Caco-2 (cell line): ENCODE results near the gene KRT80. TPM values are rescaled to one million over a fixed set of nuclear protein-coding genes. Genes with fewer than 3 reads are reported as not detected.

ENCODE experiments used
- BruUV-seq: library from RNA; stranded (reverse); fragments of 400-500 nt; replicated peaks from 2 replicates; lab custom pipeline; 2021; lab: Mats Ljungman, UMichigan
- CTCF ChIA-PET: fragments of 300-600 bp; sonication (Branson Sonifier 250); formaldehyde crosslinking; loops from one replicate; lab custom pipeline; 2022; ENCODE audit warnings: antibody characterized with exemption; lab: Charles Lee
- POLR2A ChIA-PET: fragments of 300-600 bp; sonication (Branson Sonifier 250); formaldehyde crosslinking; loops from one replicate; lab custom pipeline; 2022; ENCODE audit warnings: antibody characterized with exemption; lab: Charles Lee
- DNase-seq, 2 experiments: peaks; one replicate each; pipeline versions ENCODE4 v3.0.0 to v3.0.0-alpha.2; 2020 to 2022
- H3K27me3 ChIP-seq: replicated peaks from 2 replicates; pipeline ENCODE4 v1.6.0; 2011; ENCODE audit warnings: low read length; ENCODE audit not compliant: control insufficient read depth, insufficient read depth
- H3K36me3 ChIP-seq: 2 replicates; pipeline ENCODE4 v1.5.1; 2011; ENCODE audit warnings: low read length; ENCODE audit not compliant: control insufficient read depth, insufficient read depth
- H3K4me1 ChIP-seq: fragments of 250-450 bp; sonication (Bioruptor Pico); 2 replicates; pipeline ENCODE4 v1.5.1; 2020; ENCODE audit warnings: mild to moderate bottlenecking
- H3K4me3 ChIP-seq: 2 replicates; pipeline ENCODE4 v1.5.1; 2011; ENCODE audit warnings: low read depth, mild to moderate bottlenecking, control low read depth, low read length
- H3K9me3 ChIP-seq: fragments of 250-450 bp; sonication (Bioruptor Pico); 2 replicates; pipeline ENCODE4 v1.5.1; 2020; ENCODE audit warnings: mild to moderate bottlenecking, moderate library complexity
- H3K27ac Mint-ChIP-seq: one replicate; pipeline ENCODE4 v1.8.0; 2022; ENCODE audit warnings: mixed read lengths; ENCODE audit not compliant: unreplicated experiment
- H3K27me3 Mint-ChIP-seq: one replicate; pipeline ENCODE4 v1.8.0; 2022; ENCODE audit warnings: mixed read lengths; ENCODE audit not compliant: insufficient read depth, unreplicated experiment
- H3K36me3 Mint-ChIP-seq: one replicate; pipeline ENCODE4 v1.8.0; 2022; ENCODE audit warnings: mild to moderate bottlenecking, mixed read lengths; ENCODE audit not compliant: insufficient read depth, unreplicated experiment
- H3K4me1 Mint-ChIP-seq: one replicate; pipeline ENCODE4 v1.8.0; 2022; ENCODE audit warnings: low read depth, mixed read lengths; ENCODE audit not compliant: unreplicated experiment
- H3K4me3 Mint-ChIP-seq: one replicate; pipeline ENCODE4 v1.8.0; 2022; ENCODE audit warnings: mild to moderate bottlenecking, moderate library complexity, mixed read lengths; ENCODE audit not compliant: unreplicated experiment
- H3K9me3 Mint-ChIP-seq: one replicate; pipeline ENCODE4 v1.8.0; 2022; ENCODE audit warnings: mixed read lengths; ENCODE audit not compliant: unreplicated experiment
- intact Hi-C: fragments of 100-400 bp; cut with micrococcal nuclease; formaldehyde crosslinking; loops from one replicate; pipeline ENCODE4 v1.10.0; 2022; ENCODE audit not compliant: unreplicated experiment
- total RNA-seq: library from RNA; stranded (reverse); gene quantifications from 2 replicates; pipeline ENCODE4 v1.2.3, GENCODE V29; 2022
- TF ChIP-seq, protein P1 (sequence below), 2 experiments: fragments of 200-600 bp in 1 of 2; IDR thresholded peaks; 1 replicate in 1 of 2; 2 replicates in 1 of 2; pipeline versions ENCODE4 v1.5.1 to v1.8.0; 2011 to 2022; ENCODE audit warnings: antibody characterized with exemption in 1 of 2, control low read depth in 1 of 2, inconsistent platforms in 1 of 2, low read depth in 1 of 2, low read length in 1 of 2, mild to moderate bottlenecking in 1 of 2, moderate library complexity in 1 of 2; ENCODE audit not compliant: insufficient read depth in 1 of 2, severe bottlenecking in 1 of 2, unreplicated experiment in 1 of 2

Gene KRT80
- total RNA-seq, 1 experiment from 2014 or later = 0.29 TPM

DNA sequence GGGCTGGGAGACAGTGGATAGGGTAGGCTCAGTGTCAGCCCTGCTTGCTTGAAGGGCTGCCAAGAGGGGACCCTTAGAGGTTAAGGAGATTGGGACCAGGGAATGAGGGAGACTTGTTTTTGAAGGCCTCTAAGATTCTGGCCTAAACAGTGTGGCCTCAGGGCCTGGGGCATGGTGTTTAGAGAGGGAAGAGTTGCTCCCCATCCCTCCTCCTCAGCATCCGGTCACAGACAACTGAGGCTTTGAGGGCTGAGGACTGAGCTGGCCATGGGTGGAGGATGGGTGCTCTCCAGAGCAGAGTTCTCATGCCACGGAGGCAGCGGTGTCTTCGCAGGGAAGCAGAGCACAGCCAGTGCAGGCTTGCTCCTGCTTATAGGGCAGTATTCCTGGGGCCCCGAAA, 49.4 kb downstream of the KRT80 start:
- Histone ChIP-seq H3K27me3 (no peaks in the 10 kb centered on the region), H3K9me3 (no peaks in the 10 kb centered on the region), H3K4me1 (peaks cover 34% of the 10 kb centered on the region), H3K4me3 (no peak overlapping the region), H3K36me3 (no peaks in the 10 kb centered on the region)
- peaks cover 21% of the 10 kb centered on the region for H3K4me1 Mint-ChIP-seq
- no peaks in the 10 kb centered on the region for H3K36me3 Mint-ChIP-seq
- no peak overlapping the region for H3K4me3 Mint-ChIP-seq
- H3K27me3 Mint-ChIP-seq = no peaks in the 10 kb centered on the region
- TF ChIP-seq, protein P1, sequence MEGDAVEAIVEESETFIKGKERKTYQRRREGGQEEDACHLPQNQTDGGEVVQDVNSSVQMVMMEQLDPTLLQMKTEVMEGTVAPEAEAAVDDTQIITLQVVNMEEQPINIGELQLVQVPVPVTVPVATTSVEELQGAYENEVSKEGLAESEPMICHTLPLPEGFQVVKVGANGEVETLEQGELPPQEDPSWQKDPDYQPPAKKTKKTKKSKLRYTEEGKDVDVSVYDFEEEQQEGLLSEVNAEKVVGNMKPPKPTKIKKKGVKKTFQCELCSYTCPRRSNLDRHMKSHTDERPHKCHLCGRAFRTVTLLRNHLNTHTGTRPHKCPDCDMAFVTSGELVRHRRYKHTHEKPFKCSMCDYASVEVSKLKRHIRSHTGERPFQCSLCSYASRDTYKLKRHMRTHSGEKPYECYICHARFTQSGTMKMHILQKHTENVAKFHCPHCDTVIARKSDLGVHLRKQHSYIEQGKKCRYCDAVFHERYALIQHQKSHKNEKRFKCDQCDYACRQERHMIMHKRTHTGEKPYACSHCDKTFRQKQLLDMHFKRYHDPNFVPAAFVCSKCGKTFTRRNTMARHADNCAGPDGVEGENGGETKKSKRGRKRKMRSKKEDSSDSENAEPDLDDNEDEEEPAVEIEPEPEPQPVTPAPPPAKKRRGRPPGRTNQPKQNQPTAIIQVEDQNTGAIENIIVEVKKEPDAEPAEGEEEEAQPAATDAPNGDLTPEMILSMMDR (IDR thresholded peaks at IDR 0.05; ENCODE audit: insufficient read depth in 1 of 2, low read depth in 1 of 2, low read length in 1 of 2, severe bottlenecking in 1 of 2, unreplicated experiment in 1 of 2) = no peak
- no peak overlapping the region for H3K27ac Mint-ChIP-seq
- intact Hi-C loops = loop anchor here (5.0 kb wide), 2 partner anchors 730 to 840 kb away; no protein-coding TSS in a partner anchor
- CTCF ChIA-PET = no interaction called here
- no peak for DNase-seq
- BruUV-seq = no TSS peak
- POLR2A ChIA-PET = no interaction called here
- H3K9me3 Mint-ChIP-seq = no peaks in the 10 kb centered on the region

DNA sequence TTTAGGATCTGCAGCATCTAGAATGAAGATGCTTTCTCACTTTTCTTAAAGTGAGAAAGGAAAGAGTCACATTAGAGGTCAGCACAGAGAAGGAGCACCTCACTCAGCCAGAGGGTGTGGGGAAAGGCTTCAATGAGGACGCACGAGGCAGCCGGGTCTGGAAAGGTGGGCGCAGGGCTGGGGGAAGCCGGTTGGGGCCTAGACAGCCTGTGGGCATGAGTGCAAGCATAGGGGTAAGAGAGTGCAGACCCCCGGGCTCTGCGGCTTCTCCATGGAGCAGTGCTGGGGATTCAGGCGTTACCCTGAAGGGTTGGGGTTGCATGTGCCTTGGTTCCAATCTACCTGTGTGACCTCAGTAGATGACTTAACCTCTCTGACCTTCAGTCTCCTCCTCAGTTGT, 49.9 kb downstream of the KRT80 start:
- POLR2A ChIA-PET = no interaction called here
- BruUV-seq = no TSS peak
- TF ChIP-seq, protein P1 (IDR thresholded peaks at IDR 0.05; ENCODE audit: insufficient read depth in 1 of 2, low read depth in 1 of 2, low read length in 1 of 2, severe bottlenecking in 1 of 2, unreplicated experiment in 1 of 2) = no peak
- Mint-ChIP-seq H3K27ac (no peak overlapping the region), H3K36me3 (no peaks in the 10 kb centered on the region), H3K9me3 (no peaks in the 10 kb centered on the region), H3K4me1 (peaks cover 21% of the 10 kb centered on the region), H3K27me3 (no peaks in the 10 kb centered on the region), H3K4me3 (no peak overlapping the region)
- no peak for DNase-seq
- CTCF ChIA-PET = no interaction called here
- peaks cover 30% of the 10 kb centered on the region for H3K4me1 ChIP-seq
- no peak overlapping the region for H3K4me3 ChIP-seq
- intact Hi-C loops = loop anchor here (5.0 kb wide), 2 partner anchors 730 to 840 kb away; no protein-coding TSS in a partner anchor
- no peaks in the 10 kb centered on the region for H3K27me3 ChIP-seq
- H3K9me3 ChIP-seq = no peaks in the 10 kb centered on the region
- H3K36me3 ChIP-seq = no peaks in the 10 kb centered on the region

DNA sequence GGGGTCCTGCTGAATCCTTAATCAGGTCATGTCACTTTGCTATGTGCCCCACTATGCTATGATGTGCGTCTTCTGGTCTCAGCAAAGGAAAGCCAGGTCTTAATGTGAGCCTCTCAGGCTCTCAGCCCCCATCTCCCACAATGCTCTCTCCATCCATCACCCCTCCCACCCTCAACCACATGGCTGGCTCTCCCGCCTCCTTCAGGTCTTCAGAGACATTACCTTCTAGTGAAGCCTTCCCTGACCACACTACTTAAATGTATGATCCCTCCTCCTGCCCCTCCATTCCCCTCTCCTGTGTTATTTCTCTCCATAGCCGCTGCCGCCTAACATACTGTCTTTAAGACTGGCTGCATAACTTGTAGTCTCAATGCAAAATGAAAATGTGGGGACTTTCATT, 50.5 kb downstream of the KRT80 start:
- intact Hi-C loops = loop anchor here (5.0 kb wide), 2 partner anchors 731 to 841 kb away; no protein-coding TSS in a partner anchor
- peaks cover 24% of the 10 kb centered on the region for H3K4me1 ChIP-seq
- no peak for DNase-seq
- H3K4me1 Mint-ChIP-seq = peaks cover 21% of the 10 kb centered on the region
- no peak overlapping the region for H3K4me3 Mint-ChIP-seq
- H3K9me3 ChIP-seq = no peaks in the 10 kb centered on the region
- H3K27ac Mint-ChIP-seq = no peak overlapping the region
- no peaks in the 10 kb centered on the region for H3K36me3 ChIP-seq
- H3K9me3 Mint-ChIP-seq = no peaks in the 10 kb centered on the region
- TF ChIP-seq, protein P1 (IDR thresholded peaks at IDR 0.05; ENCODE audit: insufficient read depth in 1 of 2, low read depth in 1 of 2, low read length in 1 of 2, severe bottlenecking in 1 of 2, unreplicated experiment in 1 of 2) = no peak
- H3K36me3 Mint-ChIP-seq = no peaks in the 10 kb centered on the region
- ChIA-PET CTCF (interaction anchor here (0.9 kb wide), 2 partner anchors 17 to 108 kb away, joined by 3 to 4 read pairs; no protein-coding TSS in a partner anchor), POLR2A (no interaction called here)
- no TSS peak for BruUV-seq
- no peak overlapping the region for H3K4me3 ChIP-seq
- H3K27me3 ChIP-seq = no peaks in the 10 kb centered on the region
- H3K27me3 Mint-ChIP-seq = no peaks in the 10 kb centered on the region
